Measurements from ENCODE around the gene UBE2J2.

DNA sequence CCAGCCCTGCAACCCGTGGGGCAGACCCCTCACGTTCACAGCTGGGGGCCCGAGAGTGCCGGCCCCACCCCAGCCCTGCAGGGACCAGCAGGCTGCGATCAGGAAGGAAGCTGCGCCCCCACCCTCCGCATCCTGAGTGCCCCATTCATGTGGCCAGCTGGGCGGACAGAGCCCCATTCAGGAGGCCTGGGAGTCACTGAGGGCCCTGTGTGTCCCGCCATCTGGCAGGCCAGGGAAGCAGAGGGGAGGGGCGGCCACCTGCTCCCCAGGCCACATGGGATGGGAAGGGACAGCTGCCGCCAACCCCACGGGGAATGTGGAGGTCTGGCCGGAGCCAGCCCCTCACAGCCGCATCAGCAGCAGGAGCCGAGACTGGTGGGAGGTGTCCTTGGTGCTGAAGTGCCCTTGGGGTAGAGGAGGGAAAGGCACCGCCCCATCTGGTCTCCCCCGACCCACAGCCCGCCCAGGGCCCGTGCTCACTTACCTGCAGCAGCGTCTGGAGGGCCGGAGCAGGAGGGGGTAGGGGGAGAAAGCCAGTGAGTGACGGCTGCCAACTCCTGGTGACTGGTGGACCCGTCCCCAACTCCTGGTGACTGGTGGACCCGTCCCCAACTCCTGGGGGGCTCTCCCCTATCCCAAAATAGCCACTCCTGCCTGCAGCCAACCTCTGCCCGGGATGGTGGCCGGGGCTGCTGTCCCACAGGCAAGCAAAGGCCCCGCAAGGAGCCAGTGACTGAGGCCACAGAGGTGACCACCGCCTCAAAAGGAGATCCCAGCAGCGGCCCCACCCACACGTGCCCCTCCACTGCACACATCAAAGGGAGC lies 25.4 kb upstream of the UBE2J2 start:
- TF ChIP-seq, protein P1, sequence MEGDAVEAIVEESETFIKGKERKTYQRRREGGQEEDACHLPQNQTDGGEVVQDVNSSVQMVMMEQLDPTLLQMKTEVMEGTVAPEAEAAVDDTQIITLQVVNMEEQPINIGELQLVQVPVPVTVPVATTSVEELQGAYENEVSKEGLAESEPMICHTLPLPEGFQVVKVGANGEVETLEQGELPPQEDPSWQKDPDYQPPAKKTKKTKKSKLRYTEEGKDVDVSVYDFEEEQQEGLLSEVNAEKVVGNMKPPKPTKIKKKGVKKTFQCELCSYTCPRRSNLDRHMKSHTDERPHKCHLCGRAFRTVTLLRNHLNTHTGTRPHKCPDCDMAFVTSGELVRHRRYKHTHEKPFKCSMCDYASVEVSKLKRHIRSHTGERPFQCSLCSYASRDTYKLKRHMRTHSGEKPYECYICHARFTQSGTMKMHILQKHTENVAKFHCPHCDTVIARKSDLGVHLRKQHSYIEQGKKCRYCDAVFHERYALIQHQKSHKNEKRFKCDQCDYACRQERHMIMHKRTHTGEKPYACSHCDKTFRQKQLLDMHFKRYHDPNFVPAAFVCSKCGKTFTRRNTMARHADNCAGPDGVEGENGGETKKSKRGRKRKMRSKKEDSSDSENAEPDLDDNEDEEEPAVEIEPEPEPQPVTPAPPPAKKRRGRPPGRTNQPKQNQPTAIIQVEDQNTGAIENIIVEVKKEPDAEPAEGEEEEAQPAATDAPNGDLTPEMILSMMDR (conservative IDR thresholded peaks at IDR 0.05; ENCODE audit: low read depth, low read length): no peak
- no peak for TF ChIP-seq EZH2 (IDR thresholded peaks at IDR 0.05; ENCODE audit: low read length, unreplicated experiment)

Measured in PC-3 (cell line).